Measurements from ENCODE around the gene PLP1. TPM values are rescaled to one million over a fixed set of nuclear protein-coding genes. Genes with fewer than 3 reads are reported as not detected.

The PLP1 gene
- total RNA-seq, 6 experiments from 2014 or later: 0.12 to 1.2 (median 0.50) TPM

GRCh38 chrX:103773445-103773844, 3.2 kb upstream of the PLP1 start:
- DNase-seq: no peak
- peaks cover 15% of the 10 kb centered on the region for H3K27me3 Mint-ChIP-seq (ENCODE audit: insufficient read depth)
- H3K4me1 Mint-ChIP-seq (ENCODE audit: low read depth): peaks cover 10% of the 10 kb centered on the region
- TF ChIP-seq CTCF (IDR thresholded peaks at IDR 0.05): no peak
- no peak overlapping the region for H3K27ac Mint-ChIP-seq
- H3K4me3 Mint-ChIP-seq: no peak overlapping the region
- H3K9me3 Mint-ChIP-seq: no peaks in the 10 kb centered on the region
- no peaks in the 10 kb centered on the region for H3K36me3 Mint-ChIP-seq (ENCODE audit: low read depth)

DNA sequence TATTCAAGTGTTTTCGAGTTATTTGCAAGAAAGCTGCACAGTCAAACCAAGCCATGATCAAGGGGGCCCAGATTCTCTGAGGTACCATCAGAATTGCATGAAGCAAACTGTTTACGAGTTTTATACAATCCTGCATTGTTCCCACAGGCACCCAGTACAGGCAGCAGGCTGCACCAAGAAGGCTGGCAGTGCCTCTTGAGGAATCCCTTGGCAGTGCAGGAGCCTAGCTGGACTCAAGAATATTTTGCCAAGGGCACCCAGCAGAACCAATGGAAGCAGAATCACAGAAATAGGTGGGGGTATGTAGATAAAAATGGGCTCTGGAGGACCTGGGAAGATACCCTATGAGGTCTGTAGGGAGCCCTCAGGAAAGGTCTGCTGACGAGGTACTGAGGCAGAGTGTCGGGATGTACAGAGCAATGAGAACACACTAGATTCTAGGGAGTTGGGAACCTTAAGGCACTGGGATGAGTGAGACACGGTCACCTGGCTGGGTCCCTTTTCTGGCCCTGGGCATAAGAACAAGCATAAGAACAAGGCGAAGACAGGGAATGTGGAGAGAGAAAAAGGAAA, 2.5 kb upstream of the PLP1 start:
- H3K9me3 Mint-ChIP-seq: no peaks in the 10 kb centered on the region
- no peaks in the 10 kb centered on the region for H3K36me3 Mint-ChIP-seq (ENCODE audit: low read depth)
- DNase-seq: peak; percentile 4
- H3K4me3 Mint-ChIP-seq: no peak overlapping the region
- peaks cover 21% of the 10 kb centered on the region for H3K27me3 Mint-ChIP-seq (ENCODE audit: insufficient read depth)
- no peak overlapping the region for H3K27ac Mint-ChIP-seq
- TF ChIP-seq CTCF (IDR thresholded peaks at IDR 0.05): peak; percentile 70
- peaks cover 10% of the 10 kb centered on the region for H3K4me1 Mint-ChIP-seq (ENCODE audit: low read depth)

DNA sequence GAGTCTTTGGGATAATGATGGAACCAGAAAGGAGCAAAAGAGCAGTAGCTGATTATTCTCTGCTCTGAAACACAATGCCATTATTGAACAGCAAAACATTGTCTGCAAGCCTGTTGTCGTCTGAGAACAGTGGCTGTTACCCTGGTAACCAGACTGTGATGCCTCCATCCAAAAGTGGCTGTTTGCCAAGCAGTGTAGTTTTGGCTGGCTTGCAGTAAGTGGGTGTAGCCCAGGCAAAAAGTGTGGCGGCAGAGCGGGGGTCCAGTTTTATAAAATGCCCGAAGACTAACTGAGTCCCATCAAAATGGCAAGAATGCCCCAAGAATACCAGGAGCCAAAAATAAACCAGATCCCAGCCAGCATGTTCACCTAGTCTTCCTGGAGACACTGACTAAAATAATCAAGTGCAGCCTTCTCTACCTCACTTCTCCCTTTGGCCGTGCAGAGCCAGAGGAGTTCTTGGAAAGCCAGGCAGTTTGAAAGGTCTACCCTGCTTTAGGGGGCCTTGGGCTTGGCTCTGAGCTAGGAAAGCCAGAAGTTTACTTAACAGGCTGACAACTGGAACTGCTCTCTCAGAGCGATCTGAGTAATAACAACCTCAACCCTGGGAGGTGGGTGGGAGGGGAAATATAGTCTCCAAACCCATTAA, 2.6 kb downstream of the PLP1 start:
- Mint-ChIP-seq H3K36me3 (ENCODE audit: low read depth) (no peaks in the 10 kb centered on the region), H3K4me1 (ENCODE audit: low read depth) (peaks cover 10% of the 10 kb centered on the region)
- no peak for DNase-seq

GRCh38 chrX:103780336-103781061, 3.9 kb downstream of the PLP1 start:
- Mint-ChIP-seq H3K27me3 (ENCODE audit: insufficient read depth) (peaks cover 13% of the 10 kb centered on the region), H3K9me3 (no peaks in the 10 kb centered on the region), H3K4me1 (ENCODE audit: low read depth) (peaks cover 10% of the 10 kb centered on the region), H3K36me3 (ENCODE audit: low read depth) (no peaks in the 10 kb centered on the region), H3K4me3 (no peak overlapping the region), H3K27ac (no peak overlapping the region)
- no peak for DNase-seq
- TF ChIP-seq CTCF (IDR thresholded peaks at IDR 0.05): no peak

More for the DNA sequence above, 2.6 kb downstream of the PLP1 start:
- Mint-ChIP-seq H3K4me3 (no peak overlapping the region), H3K9me3 (no peaks in the 10 kb centered on the region), H3K27me3 (ENCODE audit: insufficient read depth) (peaks cover 18% of the 10 kb centered on the region), H3K27ac (no peak overlapping the region)
- no peak for TF ChIP-seq CTCF (IDR thresholded peaks at IDR 0.05)

GRCh38 chrX:103781062-103781402, 4.4 kb downstream of the PLP1 start:
- H3K4me3 Mint-ChIP-seq: no peak overlapping the region
- H3K9me3 Mint-ChIP-seq: no peaks in the 10 kb centered on the region
- peaks cover 10% of the 10 kb centered on the region for H3K4me1 Mint-ChIP-seq (ENCODE audit: low read depth)
- no peak for DNase-seq
- peaks cover 12% of the 10 kb centered on the region for H3K27me3 Mint-ChIP-seq (ENCODE audit: insufficient read depth)
- TF ChIP-seq CTCF (IDR thresholded peaks at IDR 0.05): no peak
- no peaks in the 10 kb centered on the region for H3K36me3 Mint-ChIP-seq (ENCODE audit: low read depth)
- no peak overlapping the region for H3K27ac Mint-ChIP-seq

All from HFFc6 (cell line).